Measurements from ENCODE around the gene NKAP. TPM values are rescaled to one million over a fixed set of nuclear protein-coding genes. Genes with fewer than 3 reads are reported as not detected.

Gene NKAP
- total and polyA plus RNA-seq, 2 of the 8 experiments (the other 6 are each of a cell fraction or from before 2014, with no cell fraction given): 2.8 to 7.1 TPM

DNA sequence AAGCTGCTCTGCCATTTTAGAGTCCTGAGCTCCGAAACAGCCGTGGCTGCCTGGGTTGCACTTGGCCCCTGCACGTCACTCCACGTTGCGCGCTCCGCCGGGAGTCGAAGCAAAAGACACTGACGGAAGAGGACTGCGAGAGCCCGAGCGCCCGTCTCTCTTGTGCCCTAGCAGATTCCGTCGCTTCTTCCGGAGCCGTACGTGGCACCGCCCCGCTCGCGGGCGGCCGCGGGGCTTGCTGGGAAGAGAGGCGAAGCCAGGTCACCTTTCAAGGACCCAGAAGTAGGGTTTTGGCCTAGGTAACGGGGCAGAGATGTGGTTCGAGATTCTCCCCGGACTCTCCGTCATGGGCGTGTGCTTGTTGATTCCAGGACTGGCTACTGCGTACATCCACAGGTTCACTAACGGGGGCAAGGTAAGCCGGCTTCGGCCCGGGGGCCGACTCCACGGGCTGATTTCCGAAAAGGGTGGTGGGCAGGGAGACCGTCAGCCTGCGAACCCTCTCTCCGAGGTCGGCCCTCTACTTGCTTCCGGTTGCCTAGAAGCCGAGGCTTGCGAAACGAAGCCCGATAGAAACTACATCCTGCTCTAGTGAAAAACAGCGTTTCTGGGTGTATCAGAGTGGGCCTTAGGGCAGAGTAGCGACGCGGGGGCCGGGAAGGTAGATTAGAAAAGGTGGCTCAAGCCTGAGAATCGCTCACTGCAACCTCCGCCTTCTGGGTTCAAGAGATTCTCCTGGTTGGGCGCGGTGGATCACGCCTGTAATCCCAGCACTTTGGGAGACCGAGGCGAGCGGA is 71.8 kb downstream of the NKAP start, which contains the start of the genes NDUFA1 and RNF113A:
Gene NDUFA1 (plus strand): TSS at position 234 of the 797 bp plus-strand sequence. CDS start 80 bp downstream, at position 314.
Gene RNF113A (minus strand): TSS at position 135 of the 797 bp plus-strand sequence. CDS start 120 bp downstream, at position 15.
- Histone ChIP-seq H3K4me2 (ENCODE audit: insufficient read depth in 1 of 2, low read depth in 2 of 2, low read length in 2 of 2) (peak within 1 kb of the TSS; percentile 85 to 98), H3K36me3 (ENCODE audit: control insufficient read depth in 2 of 4, insufficient read depth in 4 of 4, low read length in 3 of 4) (peaks cover 0 to 8% (median 0%) of the 10 kb centered on the region in 4 experiments; a peak in 1 of 8 replicates), H3K27ac (ENCODE audit: low read depth, low read length) (peak within 1 kb of the TSS; percentile 84), H2AFZ (ENCODE audit: low read length) (no peak within 1 kb of the TSS; the same call in 1 of the 2 replicates), H4K8ac (ENCODE audit: extremely low read depth, insufficient read depth, low read length) (peak within 1 kb of the TSS; percentile 95; the same call in 1 of the 2 replicates), H2BK20ac (ENCODE audit: low read length) (no peak within 1 kb of the TSS), H2BK15ac (ENCODE audit: low read length) (no peak within 1 kb of the TSS), H3K27me3 (replicated peaks in 1 of 4; ENCODE audit: control insufficient read depth in 3 of 4, extremely low read depth in 1 of 4, insufficient read depth in 3 of 4, low read length in 3 of 4) (no peaks in the 10 kb centered on the region), H3K79me2 (ENCODE audit: control insufficient read depth in 1 of 2, insufficient read depth in 2 of 2, low read length in 2 of 2) (peaks cover 0 to 8% of the 10 kb centered on the region in 2 experiments; a peak in 1 of 4 replicates), H3K23me2 (ENCODE audit: low read depth, low read length) (0 out of 2 replicates have a peak, but pooled peaks cover 2% of the 10 kb centered on the region), H4K20me1 (replicated peaks in 1 of 2; ENCODE audit: control insufficient read depth in 1 of 2, insufficient read depth in 2 of 2, low read length in 2 of 2) (no peaks in the 10 kb centered on the region), H3K56ac (replicated peaks; ENCODE audit: insufficient read length, low read depth, low read length) (peak within 1 kb of the TSS; percentile 77), H2BK120ac (replicated peaks; ENCODE audit: low read depth, low read length) (no peak within 1 kb of the TSS), H3K79me1 (ENCODE audit: low read depth, low read length) (no peaks in the 10 kb centered on the region), H4K91ac (replicated peaks; ENCODE audit: insufficient read length, low read length) (peak within 1 kb of the TSS; percentile 85), H3K4me3 (ENCODE audit: extremely low read depth in 1 of 4, insufficient read depth in 2 of 4, low read depth in 3 of 4, low read length in 4 of 4) (peak within 1 kb of the TSS; percentile 81 to 95 (median 90)), H2AK5ac (ENCODE audit: low read depth, low read length) (no peak within 1 kb of the TSS), H3K9me3 (ENCODE audit: insufficient read depth in 2 of 2, low read depth in 1 of 2, low read length in 1 of 2) (no peaks in the 10 kb centered on the region), H3K14ac (ENCODE audit: insufficient read length) (no peak within 1 kb of the TSS), H3K18ac (ENCODE audit: extremely low read depth, low read length) (peak within 1 kb of the TSS; percentile 96), H3K4ac (replicated peaks; ENCODE audit: insufficient read length, low read depth, low read length) (no peak within 1 kb of the TSS), H3K4me1 (replicated peaks in 1 of 4; ENCODE audit: control insufficient read depth in 3 of 4, insufficient read depth in 4 of 4, low read length in 3 of 4) (no peaks in the 10 kb centered on the region), H3K9ac (replicated peaks in 1 of 4; ENCODE audit: extremely low read depth in 1 of 4, low read depth in 3 of 4, low read length in 3 of 4) (peak within 1 kb of the TSS in 3 of 4 experiments; percentile 72 to 94 (median 83); a peak in 6 of 7 replicates), H2BK12ac (ENCODE audit: low read depth, low read length) (no peak within 1 kb of the TSS), H4K5ac (ENCODE audit: insufficient read length, low read depth, low read length) (peak within 1 kb of the TSS; percentile 95), H2BK5ac (ENCODE audit: low read depth, low read length) (no peak within 1 kb of the TSS; the same call in 1 of the 2 replicates), H3K23ac (ENCODE audit: insufficient read length) (no peak within 1 kb of the TSS)
- 2% methylated on average over 56 of the region's 62 CpGs; no CpG with 5 or more reads in 1 of the 2 experiments for WGBS, 2 experiments (ENCODE audit: extremely low coverage in 1 of 2, insufficient coverage in 1 of 2, insufficient read length in 1 of 2, insufficient replicate concordance in 2 of 2, low coverage in 1 of 2, low lambda C conversion rate in 2 of 2, missing lambda C conversion rate in 1 of 2)
- DNase-seq (ENCODE audit: low read depth in 1 of 2, low spot score in 2 of 2): peak; percentile 60 to 74
- ChIA-PET POLR2A (ENCODE audit: partially characterized antibody) (interaction anchor here (1.1 to 2.5 kb wide), 7 partner anchors 10 to 80 kb away, joined by 3 to 13 read pairs (median 5); partner anchors contain the start of genes RPL39 and UPF3B), CTCF (ENCODE audit: partially characterized antibody) (interaction anchor here (1.0 to 2.4 kb wide), 2 partner anchors 10 to 16 kb away, joined by 3 to 13 read pairs; no protein-coding TSS in a partner anchor)
- no peak for FAIRE-seq
- TF ChIP-seq RFX5 (IDR thresholded peaks at IDR 0.05; ENCODE audit: borderline replicate concordance, low read depth, low read length) (no peak), KDM4A (IDR thresholded peaks at IDR 0.05; ENCODE audit: low read depth, low read length, severe bottlenecking) (no peak), TCF12 (IDR thresholded peaks at IDR 0.05; ENCODE audit: low read depth, low read length) (no peak), KDM5A (IDR thresholded peaks at IDR 0.05; ENCODE audit: low read length) (no peak), POLR2AphosphoS5 (IDR thresholded peaks at IDR 0.05; ENCODE audit: low read depth, low read length) (0 out of 2 replicates have a peak, but pooled peaks have one; percentile 14)
- TF ChIP-seq, protein P1, sequence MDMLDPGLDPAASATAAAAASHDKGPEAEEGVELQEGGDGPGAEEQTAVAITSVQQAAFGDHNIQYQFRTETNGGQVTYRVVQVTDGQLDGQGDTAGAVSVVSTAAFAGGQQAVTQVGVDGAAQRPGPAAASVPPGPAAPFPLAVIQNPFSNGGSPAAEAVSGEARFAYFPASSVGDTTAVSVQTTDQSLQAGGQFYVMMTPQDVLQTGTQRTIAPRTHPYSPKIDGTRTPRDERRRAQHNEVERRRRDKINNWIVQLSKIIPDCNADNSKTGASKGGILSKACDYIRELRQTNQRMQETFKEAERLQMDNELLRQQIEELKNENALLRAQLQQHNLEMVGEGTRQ (IDR thresholded peaks at IDR 0.05; ENCODE audit: low read length): no peak
- TF ChIP-seq, protein P2, sequence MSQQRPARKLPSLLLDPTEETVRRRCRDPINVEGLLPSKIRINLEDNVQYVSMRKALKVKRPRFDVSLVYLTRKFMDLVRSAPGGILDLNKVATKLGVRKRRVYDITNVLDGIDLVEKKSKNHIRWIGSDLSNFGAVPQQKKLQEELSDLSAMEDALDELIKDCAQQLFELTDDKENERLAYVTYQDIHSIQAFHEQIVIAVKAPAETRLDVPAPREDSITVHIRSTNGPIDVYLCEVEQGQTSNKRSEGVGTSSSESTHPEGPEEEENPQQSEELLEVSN (IDR thresholded peaks at IDR 0.05): 0 out of 2 replicates have a peak, but pooled peaks have one; percentile 17

Measured in H1 (cell line).